ENCODE measurements around the gene HNRNPA1. TPM values are rescaled to one million over a fixed set of nuclear protein-coding genes. Genes with fewer than 3 reads are reported as not detected.
A peak's percentile ranks its signal among the peaks of the same experiment; 100 is the strongest.

Gene HNRNPA1
- total RNA-seq, 1 experiment from 2014 or later = 1,426 TPM

DNA sequence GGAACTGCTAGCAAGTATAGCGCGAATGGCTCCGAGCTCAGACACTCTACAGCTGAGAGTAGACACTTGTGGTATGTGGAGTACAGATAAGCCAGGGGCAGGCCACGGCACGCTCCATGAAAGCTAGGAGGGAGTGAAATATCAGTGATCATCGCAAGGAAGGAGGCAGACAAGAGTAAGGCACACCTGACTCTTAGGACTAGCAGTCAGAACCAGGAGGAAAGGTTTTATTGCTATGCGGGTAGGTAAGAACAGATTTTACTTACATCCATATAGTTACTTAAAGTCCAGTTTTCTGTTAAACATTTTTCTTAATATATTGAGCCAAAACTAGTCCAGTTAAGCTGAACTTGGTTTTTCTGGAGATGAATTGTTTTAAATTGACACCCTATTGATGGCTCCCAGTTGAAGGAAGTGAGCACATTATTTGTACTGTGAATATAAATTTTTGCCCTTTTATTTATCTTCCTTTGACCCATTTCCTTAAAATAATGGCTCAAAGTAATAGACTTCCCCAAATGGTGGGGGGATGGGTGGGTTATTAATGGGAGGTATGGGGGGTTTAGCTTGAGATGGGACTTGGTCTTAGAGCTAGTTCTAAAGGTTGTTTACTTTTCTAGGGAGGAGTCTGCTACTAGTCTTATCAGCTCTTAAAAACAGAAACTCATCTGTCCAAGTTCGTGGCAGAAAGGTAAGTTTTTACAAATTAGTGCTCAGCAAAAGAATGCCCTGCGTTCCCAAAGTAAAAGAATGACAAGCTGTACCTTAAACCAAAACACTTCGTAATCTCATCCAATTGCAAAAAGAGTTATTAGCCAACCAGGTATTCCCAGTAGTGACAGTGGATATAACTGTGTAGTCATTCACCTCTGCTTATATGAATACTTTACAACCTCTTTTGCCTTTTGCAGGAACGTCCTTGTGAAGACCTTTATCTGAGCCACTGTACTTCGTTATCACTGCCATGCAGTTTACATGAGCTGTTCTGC, 5.8 kb downstream of the HNRNPA1 start:
- H3K4me3 ChIP-seq (ENCODE audit: low read depth, low read length) = no peak overlapping the region
- ChIA-PET POLR2A (interaction anchor here (0.6 to 1.7 kb wide), 7 partner anchors 14 to 55 kb away, joined by 3 to 15 read pairs (median 5); partner anchors contain the start of genes COPZ1 and NFE2), CTCF (interaction anchor here (0.6 to 3.0 kb wide), 4 partner anchors 35 to 116 kb away, joined by 3 to 21 read pairs (median 4); partner anchors contain the start of gene COPZ1)
- Mint-ChIP-seq H3K36me3 (ENCODE audit: insufficient read depth, unreplicated experiment) (peaks cover 9% of the 10 kb centered on the region), H3K9me3 (ENCODE audit: unreplicated experiment) (no peaks in the 10 kb centered on the region), H3K27ac (ENCODE audit: unreplicated experiment) (peak overlapping the region; percentile 80), H3K27me3 (ENCODE audit: insufficient read depth, unreplicated experiment) (no peaks in the 10 kb centered on the region), H3K4me1 (ENCODE audit: low read depth, unreplicated experiment) (peaks cover 19% of the 10 kb centered on the region), H3K4me3 (ENCODE audit: unreplicated experiment) (no peak overlapping the region)
- no TSS peak for BruUV-seq (replicated peaks)
- H3K36me3 ChIP-seq (ENCODE audit: control insufficient read depth, insufficient read depth, low read length) = peaks cover 9% of the 10 kb centered on the region
- no peaks in the 10 kb centered on the region for H3K9me3 ChIP-seq
- intact Hi-C loops (cut with micrococcal nuclease; ENCODE audit: unreplicated experiment) = no loop called here
- peaks cover 38% of the 10 kb centered on the region for H3K4me1 ChIP-seq
- no peaks in the 10 kb centered on the region for H3K27me3 ChIP-seq (replicated peaks; ENCODE audit: control insufficient read depth, insufficient read depth, low read length)
- peak; percentile 36 to 67 for DNase-seq
- TF ChIP-seq, protein P1, sequence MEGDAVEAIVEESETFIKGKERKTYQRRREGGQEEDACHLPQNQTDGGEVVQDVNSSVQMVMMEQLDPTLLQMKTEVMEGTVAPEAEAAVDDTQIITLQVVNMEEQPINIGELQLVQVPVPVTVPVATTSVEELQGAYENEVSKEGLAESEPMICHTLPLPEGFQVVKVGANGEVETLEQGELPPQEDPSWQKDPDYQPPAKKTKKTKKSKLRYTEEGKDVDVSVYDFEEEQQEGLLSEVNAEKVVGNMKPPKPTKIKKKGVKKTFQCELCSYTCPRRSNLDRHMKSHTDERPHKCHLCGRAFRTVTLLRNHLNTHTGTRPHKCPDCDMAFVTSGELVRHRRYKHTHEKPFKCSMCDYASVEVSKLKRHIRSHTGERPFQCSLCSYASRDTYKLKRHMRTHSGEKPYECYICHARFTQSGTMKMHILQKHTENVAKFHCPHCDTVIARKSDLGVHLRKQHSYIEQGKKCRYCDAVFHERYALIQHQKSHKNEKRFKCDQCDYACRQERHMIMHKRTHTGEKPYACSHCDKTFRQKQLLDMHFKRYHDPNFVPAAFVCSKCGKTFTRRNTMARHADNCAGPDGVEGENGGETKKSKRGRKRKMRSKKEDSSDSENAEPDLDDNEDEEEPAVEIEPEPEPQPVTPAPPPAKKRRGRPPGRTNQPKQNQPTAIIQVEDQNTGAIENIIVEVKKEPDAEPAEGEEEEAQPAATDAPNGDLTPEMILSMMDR (IDR thresholded peaks at IDR 0.05; ENCODE audit: insufficient read depth in 1 of 2, low read depth in 1 of 2, low read length in 1 of 2, severe bottlenecking in 1 of 2, unreplicated experiment in 1 of 2) = no peak

DNA sequence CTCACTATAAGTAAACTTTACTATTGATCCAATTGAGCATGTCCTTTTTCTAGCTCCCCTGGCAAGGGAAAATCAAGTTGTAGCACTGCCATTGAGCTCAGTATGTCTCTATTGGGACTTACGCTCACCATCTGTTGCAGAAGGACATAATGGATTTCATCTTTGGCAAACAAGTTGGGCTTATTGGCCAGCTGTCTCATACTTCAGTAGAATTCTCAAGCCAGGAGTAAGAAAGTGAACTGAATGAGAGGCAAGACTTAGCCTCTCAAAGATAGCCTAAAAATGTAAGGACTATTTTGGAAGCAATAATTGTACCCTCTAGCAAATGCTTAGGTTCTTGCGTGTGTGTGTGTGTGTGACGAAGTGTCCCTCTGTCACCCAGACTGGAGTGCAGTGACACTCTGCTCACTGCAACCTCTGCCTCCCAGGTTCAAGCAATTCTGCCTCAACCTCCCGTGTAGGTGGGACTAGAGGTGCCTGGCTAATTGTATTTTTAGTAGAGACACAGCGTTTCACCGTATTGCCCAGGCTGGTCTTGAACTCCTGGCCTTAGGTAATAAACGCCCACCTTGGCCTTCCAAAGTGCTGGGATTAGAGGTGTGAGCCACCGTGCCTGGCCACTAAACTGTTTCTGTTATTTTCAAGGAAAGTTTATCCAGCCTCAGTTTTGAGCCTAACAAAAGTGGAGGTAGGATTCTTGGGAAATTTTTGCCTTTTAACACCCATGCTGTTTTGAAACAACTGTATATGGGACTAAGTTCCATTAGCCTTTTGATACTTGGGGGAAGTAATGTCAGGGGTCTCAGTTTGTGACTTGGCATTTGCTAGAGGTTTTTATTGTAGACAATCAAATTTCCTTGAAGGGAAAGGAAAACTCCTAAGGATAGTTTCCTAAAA, 7.0 kb downstream of the HNRNPA1 start:
- ChIA-PET CTCF (interaction anchor here (1.3 to 3.0 kb wide), 3 partner anchors 36 to 49 kb away, joined by 3 to 21 read pairs (median 4); partner anchors contain the start of gene COPZ1), POLR2A (interaction anchor here (0.7 to 1.7 kb wide), 6 partner anchors 13 to 50 kb away, joined by 3 to 15 read pairs (median 6); partner anchors contain the start of genes COPZ1 and NFE2)
- Mint-ChIP-seq H3K9me3 (ENCODE audit: unreplicated experiment) (no peaks in the 10 kb centered on the region), H3K27me3 (ENCODE audit: insufficient read depth, unreplicated experiment) (no peaks in the 10 kb centered on the region), H3K4me3 (ENCODE audit: unreplicated experiment) (no peak overlapping the region), H3K36me3 (ENCODE audit: insufficient read depth, unreplicated experiment) (peaks cover 9% of the 10 kb centered on the region), H3K27ac (ENCODE audit: unreplicated experiment) (peak overlapping the region; percentile 29), H3K4me1 (ENCODE audit: low read depth, unreplicated experiment) (peaks cover 17% of the 10 kb centered on the region)
- intact Hi-C loops (cut with micrococcal nuclease; ENCODE audit: unreplicated experiment) = no loop called here
- no peak overlapping the region for H3K4me3 ChIP-seq (ENCODE audit: low read depth, low read length)
- BruUV-seq (replicated peaks) = no TSS peak
- no peaks in the 10 kb centered on the region for H3K27me3 ChIP-seq (replicated peaks; ENCODE audit: control insufficient read depth, insufficient read depth, low read length)
- TF ChIP-seq, protein P1 (IDR thresholded peaks at IDR 0.05; ENCODE audit: insufficient read depth in 1 of 2, low read depth in 1 of 2, low read length in 1 of 2, severe bottlenecking in 1 of 2, unreplicated experiment in 1 of 2) = no peak
- H3K4me1 ChIP-seq = peaks cover 35% of the 10 kb centered on the region
- H3K9me3 ChIP-seq = no peaks in the 10 kb centered on the region
- peaks cover 6% of the 10 kb centered on the region for H3K36me3 ChIP-seq (ENCODE audit: control insufficient read depth, insufficient read depth, low read length)
- no peak for DNase-seq
